ENCODE results near the gene MICU1.
"Not testable (repeated sequence)": the region's sequence is repeated elsewhere in the genome, so short reads cannot be mapped to it uniquely, and the experiment has no call there.

Gene MICU1

DNA sequence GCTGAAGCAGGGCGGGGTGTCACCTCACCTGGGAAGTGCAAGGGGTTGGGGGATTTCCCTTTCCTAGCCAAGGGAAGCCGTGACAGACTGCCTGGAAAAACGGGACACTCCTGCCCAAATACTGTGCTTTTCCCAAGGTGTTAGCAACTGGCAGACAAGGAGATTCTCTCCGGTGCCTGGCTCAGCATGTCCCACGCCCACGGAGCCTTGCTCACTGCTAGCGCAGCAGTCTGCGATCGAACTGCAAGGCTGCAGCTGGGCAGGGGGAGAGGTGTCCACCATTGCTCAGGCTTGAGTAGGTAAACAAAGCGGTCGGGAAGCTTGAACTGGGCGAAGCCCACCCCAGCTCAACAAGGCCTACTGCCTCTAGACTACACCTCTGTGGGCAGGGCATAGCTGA is 190.3 kb downstream of the MICU1 start:
- H3K4me3 ChIP-seq (ENCODE audit: low read depth, low read length), result no peak overlapping the region
- H3K4me2 ChIP-seq (ENCODE audit: low read length), result no peak overlapping the region
- TF ChIP-seq, protein P1, sequence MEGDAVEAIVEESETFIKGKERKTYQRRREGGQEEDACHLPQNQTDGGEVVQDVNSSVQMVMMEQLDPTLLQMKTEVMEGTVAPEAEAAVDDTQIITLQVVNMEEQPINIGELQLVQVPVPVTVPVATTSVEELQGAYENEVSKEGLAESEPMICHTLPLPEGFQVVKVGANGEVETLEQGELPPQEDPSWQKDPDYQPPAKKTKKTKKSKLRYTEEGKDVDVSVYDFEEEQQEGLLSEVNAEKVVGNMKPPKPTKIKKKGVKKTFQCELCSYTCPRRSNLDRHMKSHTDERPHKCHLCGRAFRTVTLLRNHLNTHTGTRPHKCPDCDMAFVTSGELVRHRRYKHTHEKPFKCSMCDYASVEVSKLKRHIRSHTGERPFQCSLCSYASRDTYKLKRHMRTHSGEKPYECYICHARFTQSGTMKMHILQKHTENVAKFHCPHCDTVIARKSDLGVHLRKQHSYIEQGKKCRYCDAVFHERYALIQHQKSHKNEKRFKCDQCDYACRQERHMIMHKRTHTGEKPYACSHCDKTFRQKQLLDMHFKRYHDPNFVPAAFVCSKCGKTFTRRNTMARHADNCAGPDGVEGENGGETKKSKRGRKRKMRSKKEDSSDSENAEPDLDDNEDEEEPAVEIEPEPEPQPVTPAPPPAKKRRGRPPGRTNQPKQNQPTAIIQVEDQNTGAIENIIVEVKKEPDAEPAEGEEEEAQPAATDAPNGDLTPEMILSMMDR (IDR thresholded peaks at IDR 0.05), result no peak
- no peaks in the 10 kb centered on the region for H3K27me3 ChIP-seq (ENCODE audit: control insufficient read depth, insufficient read depth, low read length)
- H3K79me2 ChIP-seq, result peaks cover 2% of the 10 kb centered on the region
- no peak overlapping the region for H2AFZ ChIP-seq
- no peaks in the 10 kb centered on the region for H3K9me3 ChIP-seq (ENCODE audit: control insufficient read depth, low read length)
- no peaks in the 10 kb centered on the region for H3K4me1 ChIP-seq
- H3K36me3 ChIP-seq (ENCODE audit: control insufficient read depth, insufficient read depth, low read length), result no peaks in the 10 kb centered on the region
- no peak overlapping the region for H3K27ac ChIP-seq
- H3K9ac ChIP-seq, result no peak overlapping the region

DNA sequence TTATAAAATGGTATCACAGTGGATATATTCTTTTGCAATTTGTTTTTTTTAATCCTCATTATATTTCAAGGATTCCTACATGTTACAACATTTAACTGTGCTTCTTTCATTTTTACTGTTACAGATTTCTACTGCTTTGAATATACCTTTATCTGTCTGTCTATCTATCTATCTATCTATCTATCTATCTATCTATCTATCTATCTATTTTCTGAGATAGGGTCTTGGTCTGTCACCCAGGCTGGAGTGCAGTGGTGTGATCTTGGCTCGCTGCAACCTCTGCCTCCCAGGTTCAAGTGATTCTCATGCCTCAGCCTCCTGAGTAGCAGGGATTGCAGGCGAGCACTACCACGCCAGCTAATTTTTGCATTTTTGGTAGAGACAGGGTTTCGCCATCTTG is 194.9 kb downstream of the MICU1 start:
- H3K27me3 ChIP-seq (ENCODE audit: control insufficient read depth, insufficient read depth, low read length); H3K27ac ChIP-seq: not testable (repeated sequence)

GRCh38 chr10:72429931-72430330 is 195.9 kb downstream of the MICU1 start:
- Histone ChIP-seq H3K9ac (no peak overlapping the region), H3K4me1 (peaks cover 7% of the 10 kb centered on the region), H2AFZ (no peak overlapping the region), H3K27me3 (ENCODE audit: control insufficient read depth, insufficient read depth, low read length) (no peaks in the 10 kb centered on the region), H3K79me2 (peaks cover 2% of the 10 kb centered on the region), H3K4me2 (ENCODE audit: low read length) (no peak overlapping the region), H3K4me3 (ENCODE audit: low read depth, low read length) (no peak overlapping the region), H3K27ac (no peak overlapping the region), H3K9me3 (ENCODE audit: control insufficient read depth, low read length) (no peaks in the 10 kb centered on the region), H3K36me3 (ENCODE audit: control insufficient read depth, insufficient read depth, low read length) (no peaks in the 10 kb centered on the region)
- TF ChIP-seq, protein P1 (IDR thresholded peaks at IDR 0.05), result no peak

More for the DNA sequence above, 194.9 kb downstream of the MICU1 start:
- H3K9me3 ChIP-seq (ENCODE audit: control insufficient read depth, low read length); H3K79me2 ChIP-seq; H3K4me3 ChIP-seq (ENCODE audit: low read depth, low read length); H3K4me2 ChIP-seq (ENCODE audit: low read length); H3K9ac ChIP-seq; H2AFZ ChIP-seq; H3K36me3 ChIP-seq (ENCODE audit: control insufficient read depth, insufficient read depth, low read length); H3K4me1 ChIP-seq: not testable (repeated sequence)

- Histone ChIP-seq H3K27me3 (ENCODE audit: control insufficient read depth, insufficient read depth, low read length) (no peaks in the 10 kb centered on the region), H3K27ac (no peak overlapping the region), H2AFZ (no peak overlapping the region), H3K4me2 (ENCODE audit: low read length) (no peak overlapping the region), H3K4me1 (peaks cover 10% of the 10 kb centered on the region), H3K79me2 (no peaks in the 10 kb centered on the region), H3K36me3 (ENCODE audit: control insufficient read depth, insufficient read depth, low read length) (no peaks in the 10 kb centered on the region), H3K9ac (no peak overlapping the region), H3K9me3 (ENCODE audit: control insufficient read depth, low read length) (no peaks in the 10 kb centered on the region), H3K4me3 (ENCODE audit: low read depth, low read length) (no peak overlapping the region)
- TF ChIP-seq, protein P1 (IDR thresholded peaks at IDR 0.05), result no peak
These were observed 198.9 kb downstream of the MICU1 start for GRCh38 chr10:72426986-72427385.

DNA sequence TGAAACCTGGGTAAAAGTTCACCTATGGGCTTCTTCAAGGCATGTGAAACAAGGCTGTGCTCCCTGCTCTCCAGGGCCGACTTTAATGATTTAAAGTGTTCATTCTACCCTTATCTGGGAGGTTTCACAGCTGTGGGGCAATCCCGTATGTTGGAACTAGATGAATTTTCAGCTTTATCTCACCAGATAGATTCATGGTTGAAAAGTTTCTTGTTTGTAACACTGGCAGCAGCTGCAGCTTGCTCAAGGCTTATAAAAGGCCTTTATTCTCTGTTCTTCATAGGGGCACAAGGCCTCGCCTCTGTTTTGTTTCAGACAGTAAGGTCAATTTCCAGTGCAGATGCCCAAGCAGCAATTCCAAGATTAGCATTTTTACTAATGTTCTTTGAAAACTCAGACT is 200.7 kb downstream of the MICU1 start:
- Histone ChIP-seq H3K27me3 (ENCODE audit: control insufficient read depth, insufficient read depth, low read length) (no peaks in the 10 kb centered on the region), H2AFZ (no peak overlapping the region), H3K9ac (no peak overlapping the region), H3K4me1 (peaks cover 10% of the 10 kb centered on the region), H3K4me2 (ENCODE audit: low read length) (no peak overlapping the region), H3K36me3 (ENCODE audit: control insufficient read depth, insufficient read depth, low read length) (no peaks in the 10 kb centered on the region), H3K27ac (no peak overlapping the region), H3K4me3 (ENCODE audit: low read depth, low read length) (no peak overlapping the region), H3K9me3 (ENCODE audit: control insufficient read depth, low read length) (no peaks in the 10 kb centered on the region), H3K79me2 (no peaks in the 10 kb centered on the region)
- TF ChIP-seq, protein P1 (IDR thresholded peaks at IDR 0.05), result no peak

Measured in parathyroid adenoma (tissue), 2 donors.